GM23338 (cell line): Measurements from ENCODE around the gene BEST1.

Experiments used
- POLR2AphosphoS5 ChIP-seq: IDR thresholded peaks from 2 replicates; pipeline ENCODE4 v1.6.1; 2016; ENCODE audit warnings: antibody characterized with exemption, low read depth
- TF ChIP-seq, protein P1 (sequence below), 2 experiments: fragments of 200-600 bp in 1 of 2; sonication (generic) in 1 of 2; conservative IDR thresholded peaks; 2 replicates each; pipeline versions ENCODE4 v1.5.1 to v1.6.1; 2016 to 2017; ENCODE audit warnings: antibody characterized with exemption in 2 of 2, low read depth in 2 of 2, mild to moderate bottlenecking in 2 of 2, moderate library complexity in 1 of 2
- TF ChIP-seq, protein P2 (sequence below): IDR thresholded peaks from one replicate; pipeline ENCODE4 v1.6.1; 2018; ENCODE audit warnings: antibody characterized with exemption; ENCODE audit not compliant: unreplicated experiment

DNA sequence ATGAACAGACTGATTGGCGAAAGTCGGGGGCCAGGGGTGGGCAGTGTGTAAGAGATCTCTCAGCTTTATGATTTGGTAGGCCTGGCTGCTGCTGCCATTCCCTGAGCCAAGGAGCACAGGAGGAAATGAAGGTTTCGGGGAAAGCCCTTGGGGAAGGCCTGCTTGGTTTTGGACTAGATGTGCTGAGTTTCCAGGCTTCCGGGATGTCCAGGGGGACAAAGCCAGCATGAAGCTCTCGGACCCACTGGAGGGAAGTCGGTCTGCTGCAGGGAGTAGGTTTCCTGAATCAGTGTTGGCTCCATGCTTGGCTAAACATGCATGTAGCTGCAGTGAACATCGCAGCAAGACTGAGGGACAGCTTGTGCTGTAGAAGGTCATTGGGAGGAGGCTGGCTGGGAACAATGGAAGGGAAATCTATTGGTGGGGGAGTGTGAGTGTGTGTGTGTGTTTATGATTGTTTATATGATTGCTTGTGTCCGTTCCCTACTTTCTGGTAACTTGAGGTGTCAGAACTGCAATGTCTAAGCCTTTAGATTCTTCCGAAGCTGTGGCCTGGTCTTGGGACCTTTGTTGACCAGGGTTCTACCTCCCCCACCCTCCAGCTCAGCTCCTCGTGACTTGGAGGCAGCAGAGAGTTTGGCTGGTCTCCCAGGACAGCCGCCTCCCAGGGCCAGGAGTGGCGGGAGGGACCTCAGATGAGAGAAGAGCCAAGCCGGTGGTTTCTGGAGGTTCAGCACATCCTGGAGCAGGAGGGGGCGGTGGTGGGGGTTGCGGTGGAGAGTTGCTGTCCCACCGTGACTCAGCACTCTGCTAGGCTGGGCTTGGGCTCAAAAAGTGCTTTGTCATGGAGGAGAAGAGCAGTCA, 21.3 kb downstream of the BEST1 start:
- TF ChIP-seq, protein P1, sequence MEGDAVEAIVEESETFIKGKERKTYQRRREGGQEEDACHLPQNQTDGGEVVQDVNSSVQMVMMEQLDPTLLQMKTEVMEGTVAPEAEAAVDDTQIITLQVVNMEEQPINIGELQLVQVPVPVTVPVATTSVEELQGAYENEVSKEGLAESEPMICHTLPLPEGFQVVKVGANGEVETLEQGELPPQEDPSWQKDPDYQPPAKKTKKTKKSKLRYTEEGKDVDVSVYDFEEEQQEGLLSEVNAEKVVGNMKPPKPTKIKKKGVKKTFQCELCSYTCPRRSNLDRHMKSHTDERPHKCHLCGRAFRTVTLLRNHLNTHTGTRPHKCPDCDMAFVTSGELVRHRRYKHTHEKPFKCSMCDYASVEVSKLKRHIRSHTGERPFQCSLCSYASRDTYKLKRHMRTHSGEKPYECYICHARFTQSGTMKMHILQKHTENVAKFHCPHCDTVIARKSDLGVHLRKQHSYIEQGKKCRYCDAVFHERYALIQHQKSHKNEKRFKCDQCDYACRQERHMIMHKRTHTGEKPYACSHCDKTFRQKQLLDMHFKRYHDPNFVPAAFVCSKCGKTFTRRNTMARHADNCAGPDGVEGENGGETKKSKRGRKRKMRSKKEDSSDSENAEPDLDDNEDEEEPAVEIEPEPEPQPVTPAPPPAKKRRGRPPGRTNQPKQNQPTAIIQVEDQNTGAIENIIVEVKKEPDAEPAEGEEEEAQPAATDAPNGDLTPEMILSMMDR (conservative IDR thresholded peaks at IDR 0.05; ENCODE audit: low read depth in 2 of 2) = no peak
- peak; percentile 66 for TF ChIP-seq POLR2AphosphoS5
- TF ChIP-seq, protein P2, sequence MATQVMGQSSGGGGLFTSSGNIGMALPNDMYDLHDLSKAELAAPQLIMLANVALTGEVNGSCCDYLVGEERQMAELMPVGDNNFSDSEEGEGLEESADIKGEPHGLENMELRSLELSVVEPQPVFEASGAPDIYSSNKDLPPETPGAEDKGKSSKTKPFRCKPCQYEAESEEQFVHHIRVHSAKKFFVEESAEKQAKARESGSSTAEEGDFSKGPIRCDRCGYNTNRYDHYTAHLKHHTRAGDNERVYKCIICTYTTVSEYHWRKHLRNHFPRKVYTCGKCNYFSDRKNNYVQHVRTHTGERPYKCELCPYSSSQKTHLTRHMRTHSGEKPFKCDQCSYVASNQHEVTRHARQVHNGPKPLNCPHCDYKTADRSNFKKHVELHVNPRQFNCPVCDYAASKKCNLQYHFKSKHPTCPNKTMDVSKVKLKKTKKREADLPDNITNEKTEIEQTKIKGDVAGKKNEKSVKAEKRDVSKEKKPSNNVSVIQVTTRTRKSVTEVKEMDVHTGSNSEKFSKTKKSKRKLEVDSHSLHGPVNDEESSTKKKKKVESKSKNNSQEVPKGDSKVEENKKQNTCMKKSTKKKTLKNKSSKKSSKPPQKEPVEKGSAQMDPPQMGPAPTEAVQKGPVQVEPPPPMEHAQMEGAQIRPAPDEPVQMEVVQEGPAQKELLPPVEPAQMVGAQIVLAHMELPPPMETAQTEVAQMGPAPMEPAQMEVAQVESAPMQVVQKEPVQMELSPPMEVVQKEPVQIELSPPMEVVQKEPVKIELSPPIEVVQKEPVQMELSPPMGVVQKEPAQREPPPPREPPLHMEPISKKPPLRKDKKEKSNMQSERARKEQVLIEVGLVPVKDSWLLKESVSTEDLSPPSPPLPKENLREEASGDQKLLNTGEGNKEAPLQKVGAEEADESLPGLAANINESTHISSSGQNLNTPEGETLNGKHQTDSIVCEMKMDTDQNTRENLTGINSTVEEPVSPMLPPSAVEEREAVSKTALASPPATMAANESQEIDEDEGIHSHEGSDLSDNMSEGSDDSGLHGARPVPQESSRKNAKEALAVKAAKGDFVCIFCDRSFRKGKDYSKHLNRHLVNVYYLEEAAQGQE = peak; percentile 21
